Fibroblast of the aortic adventitia (primary cell): ENCODE measurements around the gene THRSP. TPM values are rescaled to one million over a fixed set of nuclear protein-coding genes. Genes with fewer than 3 reads are reported as not detected.

Experiments used
- DNase-seq: peaks from one replicate; pipeline ENCODE4 v3.0.0-alpha.2; 2010; ENCODE audit warnings: low read depth
- H3K4me3 ChIP-seq: 2 replicates; pipeline ENCODE4 v1.5.1; 2011; ENCODE audit warnings: low read depth, mild to moderate bottlenecking, control low read depth, low read length, moderate library complexity
- total RNA-seq: library from RNA; depleted of rRNA; stranded (reverse); fragments of >200 nt; gene quantifications from 2 replicates; pipeline ENCODE4 v1.2.3, GENCODE V29; 2012; ENCODE audit warnings: low replicate concordance
- TF ChIP-seq, protein P1 (sequence below): IDR thresholded peaks from 2 replicates; pipeline ENCODE4 v1.5.1; 2011; ENCODE audit warnings: mild to moderate bottlenecking, low read length, control low read depth, inconsistent platforms; ENCODE audit not compliant: insufficient read depth

THRSP gene
- total RNA-seq, 1 donor = not detected

GRCh38 chr11:78033040-78033439 lies 30.6 kb upstream of the THRSP start:
- no peak overlapping the region for H3K4me3 ChIP-seq
- DNase-seq = no peak
- TF ChIP-seq, protein P1, sequence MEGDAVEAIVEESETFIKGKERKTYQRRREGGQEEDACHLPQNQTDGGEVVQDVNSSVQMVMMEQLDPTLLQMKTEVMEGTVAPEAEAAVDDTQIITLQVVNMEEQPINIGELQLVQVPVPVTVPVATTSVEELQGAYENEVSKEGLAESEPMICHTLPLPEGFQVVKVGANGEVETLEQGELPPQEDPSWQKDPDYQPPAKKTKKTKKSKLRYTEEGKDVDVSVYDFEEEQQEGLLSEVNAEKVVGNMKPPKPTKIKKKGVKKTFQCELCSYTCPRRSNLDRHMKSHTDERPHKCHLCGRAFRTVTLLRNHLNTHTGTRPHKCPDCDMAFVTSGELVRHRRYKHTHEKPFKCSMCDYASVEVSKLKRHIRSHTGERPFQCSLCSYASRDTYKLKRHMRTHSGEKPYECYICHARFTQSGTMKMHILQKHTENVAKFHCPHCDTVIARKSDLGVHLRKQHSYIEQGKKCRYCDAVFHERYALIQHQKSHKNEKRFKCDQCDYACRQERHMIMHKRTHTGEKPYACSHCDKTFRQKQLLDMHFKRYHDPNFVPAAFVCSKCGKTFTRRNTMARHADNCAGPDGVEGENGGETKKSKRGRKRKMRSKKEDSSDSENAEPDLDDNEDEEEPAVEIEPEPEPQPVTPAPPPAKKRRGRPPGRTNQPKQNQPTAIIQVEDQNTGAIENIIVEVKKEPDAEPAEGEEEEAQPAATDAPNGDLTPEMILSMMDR = no peak

DNA sequence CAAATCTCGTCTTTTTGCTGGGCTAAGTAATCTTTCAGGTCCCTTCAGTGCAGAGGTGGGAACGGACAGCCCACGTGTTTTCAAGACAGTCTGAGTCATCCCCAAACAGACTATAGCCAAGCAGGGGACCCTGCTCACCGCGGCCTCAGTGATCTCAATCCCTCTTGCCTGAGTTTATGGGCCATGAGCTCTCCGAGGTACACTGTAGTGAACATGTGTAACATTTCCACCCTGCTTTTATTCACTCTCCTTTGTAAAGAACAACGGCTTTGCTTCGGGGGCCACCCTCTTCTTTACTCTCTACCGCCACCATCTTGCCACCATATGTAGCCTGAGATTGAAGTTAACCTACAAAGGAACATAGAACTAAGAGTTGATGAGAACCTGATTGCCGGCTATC lies 29.0 kb upstream of the THRSP start:
- DNase-seq = no peak
- H3K4me3 ChIP-seq = no peak overlapping the region
- TF ChIP-seq, protein P1 = no peak

GRCh38 chr11:78036313-78036712 lies 27.3 kb upstream of the THRSP start:
- no peak overlapping the region for H3K4me3 ChIP-seq
- TF ChIP-seq, protein P1 = no peak
- DNase-seq = no peak

DNA sequence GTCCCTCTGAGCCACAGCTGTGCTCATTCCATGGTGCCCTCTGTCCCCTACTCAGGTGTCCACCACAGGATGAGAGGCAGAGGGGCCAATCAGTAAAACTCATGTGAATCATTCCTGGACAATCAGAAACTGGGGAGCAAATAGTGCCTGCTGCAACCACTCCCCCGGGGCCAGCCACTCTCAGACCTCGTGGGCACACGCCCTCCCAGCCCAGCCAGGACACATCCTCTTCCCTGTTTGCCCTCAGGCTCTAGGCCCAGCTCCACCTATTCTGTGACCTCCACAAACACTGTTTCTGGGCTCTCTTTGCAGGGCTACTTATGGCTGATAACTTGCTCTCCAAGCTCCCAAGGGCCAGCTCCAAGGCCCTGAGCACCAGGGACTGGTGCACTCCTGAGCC lies 26.6 kb upstream of the THRSP start:
- no peak for DNase-seq
- no peak overlapping the region for H3K4me3 ChIP-seq
- TF ChIP-seq, protein P1 = no peak

- DNase-seq = no peak
- TF ChIP-seq, protein P1 = no peak
- H3K4me3 ChIP-seq = no peak overlapping the region
These were observed 25.6 kb upstream of the THRSP start for GRCh38 chr11:78037825-78038620.

DNA sequence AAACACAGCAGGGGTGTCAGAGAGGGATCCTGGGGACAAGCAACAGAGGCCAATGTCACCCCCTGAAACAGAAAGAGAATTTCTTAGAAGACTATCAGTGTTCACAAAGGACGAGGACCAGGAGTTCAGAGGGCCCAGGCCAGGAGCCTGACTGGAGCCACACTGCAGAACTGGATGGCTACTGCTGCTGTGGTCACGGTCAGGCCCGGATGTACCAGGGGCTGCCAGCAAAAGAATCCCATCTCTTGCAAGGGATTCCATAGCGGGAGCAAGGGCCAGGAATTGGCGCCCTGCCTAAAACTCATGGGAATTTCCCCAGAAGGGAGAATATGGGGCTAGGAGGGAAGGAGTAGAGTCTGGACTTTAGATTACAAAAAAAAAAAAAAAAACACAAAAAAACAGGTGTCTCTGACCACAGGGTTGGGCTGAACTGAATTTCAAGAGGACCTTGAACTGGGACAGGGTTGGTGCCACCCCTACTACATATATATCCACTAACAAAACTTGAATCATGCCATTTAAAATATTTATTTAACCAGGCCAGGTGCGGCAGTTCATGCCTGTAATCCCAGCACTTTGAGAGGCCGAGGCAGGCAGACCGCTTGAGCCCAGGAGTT lies 24.9 kb upstream of the THRSP start:
- no peak overlapping the region for H3K4me3 ChIP-seq
- DNase-seq = no peak
- TF ChIP-seq, protein P1 = no peak
